ENCODE measurements around the gene MEF2A.

The MEF2A gene

GRCh38 chr15:99711625-99712024 is 145.8 kb downstream of the MEF2A start:
- TF ChIP-seq ZFX (IDR thresholded peaks at IDR 0.05) (no peak), CTCF (conservative IDR thresholded peaks at IDR 0.05) (no peak)

GRCh38 chr15:99712415-99712814 is 146.6 kb downstream of the MEF2A start:
- TF ChIP-seq CTCF (conservative IDR thresholded peaks at IDR 0.05) = no peak
- TF ChIP-seq ZFX (IDR thresholded peaks at IDR 0.05) = no peak
- H3K27ac ChIP-seq = no peak overlapping the region

More at GRCh38 chr15:99711625-99712024, 145.8 kb downstream of the MEF2A start:
- no peak overlapping the region for H3K27ac ChIP-seq

- TF ChIP-seq CTCF (conservative IDR thresholded peaks at IDR 0.05) = no peak
- no peak for TF ChIP-seq ZFX (IDR thresholded peaks at IDR 0.05)
- H3K27ac ChIP-seq = no peak overlapping the region
Measured at GRCh38 chr15:99716540-99717095, 150.8 kb downstream of the MEF2A start.

GRCh38 chr15:99717161-99718009 is 151.6 kb downstream of the MEF2A start:
- no peak for TF ChIP-seq ZFX (IDR thresholded peaks at IDR 0.05)
- TF ChIP-seq CTCF (conservative IDR thresholded peaks at IDR 0.05) = no peak
- no peak overlapping the region for H3K27ac ChIP-seq

- H3K27ac ChIP-seq = no peak overlapping the region
- no peak for TF ChIP-seq ZFX (IDR thresholded peaks at IDR 0.05)
- TF ChIP-seq CTCF (conservative IDR thresholded peaks at IDR 0.05) = no peak
Measured at GRCh38 chr15:99718421-99718820, 152.6 kb downstream of the MEF2A start.

- TF ChIP-seq CTCF (conservative IDR thresholded peaks at IDR 0.05) (no peak), ZFX (IDR thresholded peaks at IDR 0.05) (no peak)
- H3K27ac ChIP-seq = no peak overlapping the region
Measured at GRCh38 chr15:99719096-99719541, 153.3 kb downstream of the MEF2A start.

- no peak overlapping the region for H3K27ac ChIP-seq
- no peak for TF ChIP-seq CTCF (conservative IDR thresholded peaks at IDR 0.05)
- no peak for TF ChIP-seq ZFX (IDR thresholded peaks at IDR 0.05)
Measured at GRCh38 chr15:99720533-99720932, 154.7 kb downstream of the MEF2A start.

Data from C4-2B (cell line).